Bronchial epithelial cell (primary cell): ENCODE results near the gene RARRES2. TPM values are rescaled to one million over a fixed set of nuclear protein-coding genes. Genes with fewer than 3 reads are reported as not detected.
"Not testable (repeated sequence)": the region's sequence is repeated elsewhere in the genome, so short reads cannot be mapped to it uniquely, and the experiment has no call there.

ENCODE experiments used
- DNase-seq: peaks from one replicate; pipeline ENCODE4 v3.0.0-alpha.2; 2010; ENCODE audit warnings: low read depth
- FAIRE-seq: peaks from 2 replicates; lab custom pipeline; 2011; peaks lifted over from hg19 to GRCh38; lab: Jason Lieb, UNC
- H3K27me3 ChIP-seq: 2 replicates; pipeline ENCODE4 v1.5.1; 2011; ENCODE audit warnings: low read length; ENCODE audit not compliant: control insufficient read depth, insufficient read depth
- H3K36me3 ChIP-seq: 2 replicates; pipeline ENCODE4 v1.5.1; 2011; ENCODE audit warnings: low read length; ENCODE audit not compliant: control insufficient read depth, insufficient read depth
- H3K4me3 ChIP-seq: 2 replicates; pipeline ENCODE4 v1.5.1; 2011; ENCODE audit warnings: mild to moderate bottlenecking, low read depth, low read length, control low read depth
- total RNA-seq: library from RNA; depleted of rRNA; stranded (reverse); fragments of >200 nt; gene quantifications from 2 replicates; pipeline ENCODE4 v1.2.1, GENCODE V29; 2014
- TF ChIP-seq, protein P1 (sequence below): IDR thresholded peaks from 2 replicates; pipeline ENCODE4 v1.5.1; 2011; ENCODE audit warnings: mild to moderate bottlenecking, moderate library complexity, low read length, control low read depth, inconsistent platforms; ENCODE audit not compliant: insufficient read depth, severe bottlenecking

RARRES2 gene
- total RNA-seq, 1 donor from 2014 or later, result 1.1 TPM

GRCh38 chr7:150313870-150314269, 27.6 kb downstream of the RARRES2 start:
- no peak for FAIRE-seq
- Histone ChIP-seq H3K4me3 (no peak overlapping the region), H3K27me3 (no peaks in the 10 kb centered on the region), H3K36me3 (no peaks in the 10 kb centered on the region)
- TF ChIP-seq, protein P1, sequence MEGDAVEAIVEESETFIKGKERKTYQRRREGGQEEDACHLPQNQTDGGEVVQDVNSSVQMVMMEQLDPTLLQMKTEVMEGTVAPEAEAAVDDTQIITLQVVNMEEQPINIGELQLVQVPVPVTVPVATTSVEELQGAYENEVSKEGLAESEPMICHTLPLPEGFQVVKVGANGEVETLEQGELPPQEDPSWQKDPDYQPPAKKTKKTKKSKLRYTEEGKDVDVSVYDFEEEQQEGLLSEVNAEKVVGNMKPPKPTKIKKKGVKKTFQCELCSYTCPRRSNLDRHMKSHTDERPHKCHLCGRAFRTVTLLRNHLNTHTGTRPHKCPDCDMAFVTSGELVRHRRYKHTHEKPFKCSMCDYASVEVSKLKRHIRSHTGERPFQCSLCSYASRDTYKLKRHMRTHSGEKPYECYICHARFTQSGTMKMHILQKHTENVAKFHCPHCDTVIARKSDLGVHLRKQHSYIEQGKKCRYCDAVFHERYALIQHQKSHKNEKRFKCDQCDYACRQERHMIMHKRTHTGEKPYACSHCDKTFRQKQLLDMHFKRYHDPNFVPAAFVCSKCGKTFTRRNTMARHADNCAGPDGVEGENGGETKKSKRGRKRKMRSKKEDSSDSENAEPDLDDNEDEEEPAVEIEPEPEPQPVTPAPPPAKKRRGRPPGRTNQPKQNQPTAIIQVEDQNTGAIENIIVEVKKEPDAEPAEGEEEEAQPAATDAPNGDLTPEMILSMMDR, result no peak
- no peak for DNase-seq

- DNase-seq (no peak), FAIRE-seq (no peak)
- Histone ChIP-seq H3K27me3 (no peaks in the 10 kb centered on the region), H3K4me3 (no peak overlapping the region), H3K36me3 (no peaks in the 10 kb centered on the region)
- TF ChIP-seq, protein P1, result no peak
Observed at GRCh38 chr7:150313367-150313809, 28.0 kb downstream of the RARRES2 start.

GRCh38 chr7:150312649-150313366, 28.6 kb downstream of the RARRES2 start:
- H3K27me3 ChIP-seq, FAIRE-seq, DNase-seq, H3K36me3 ChIP-seq, H3K4me3 ChIP-seq: not testable (repeated sequence)

DNA sequence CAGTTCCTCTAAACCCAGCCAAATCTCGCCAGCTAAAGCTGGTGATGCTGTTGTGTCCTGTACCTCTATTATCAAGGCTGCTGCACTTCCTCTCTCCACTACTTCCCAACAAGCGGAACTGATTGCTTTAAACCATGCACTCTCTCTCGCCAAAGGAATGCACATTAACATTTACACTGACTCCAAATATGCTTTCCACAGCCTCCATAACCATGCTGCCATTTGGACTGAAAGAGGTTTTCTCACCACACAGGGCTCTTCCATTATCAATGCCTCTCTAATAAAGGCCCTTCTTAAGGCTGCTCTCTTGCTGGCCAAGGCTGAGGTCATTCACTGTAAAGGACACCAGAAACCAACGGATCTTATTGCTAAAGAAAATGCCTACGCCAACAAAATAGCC, 29.7 kb downstream of the RARRES2 start:
- DNase-seq, result no peak
- TF ChIP-seq, protein P1, result no peak
- Histone ChIP-seq H3K36me3 (no peaks in the 10 kb centered on the region), H3K4me3 (no peak overlapping the region), H3K27me3 (no peaks in the 10 kb centered on the region)
- FAIRE-seq, result no peak

- Histone ChIP-seq H3K36me3 (no peaks in the 10 kb centered on the region), H3K4me3 (no peak overlapping the region), H3K27me3 (no peaks in the 10 kb centered on the region)
- no peak for DNase-seq
- no peak for FAIRE-seq
- TF ChIP-seq, protein P1, result no peak
Observed at GRCh38 chr7:150311146-150311545, 30.3 kb downstream of the RARRES2 start.

- TF ChIP-seq, protein P1, result no peak
- DNase-seq, result no peak
- Histone ChIP-seq H3K36me3 (no peaks in the 10 kb centered on the region), H3K27me3 (no peaks in the 10 kb centered on the region), H3K4me3 (no peak overlapping the region)
- no peak for FAIRE-seq
Observed at GRCh38 chr7:150308575-150308974, 32.9 kb downstream of the RARRES2 start.
